K562 (cell line): Measurements from ENCODE around the gene TEX14. TPM values are rescaled to one million over a fixed set of nuclear protein-coding genes. Genes with fewer than 3 reads are reported as not detected.

ENCODE experiments used
- ATAC-seq: fragments of 200-7000 bp; cut with Tn5 transposase; 3 replicates; pipeline ENCODE4 v1.9.1; 2020; ENCODE audit warnings: moderate library complexity
- BruUV-seq: library from RNA; stranded (reverse); fragments of 400-500 nt; replicated peaks from 2 replicates; lab custom pipeline; 2021; lab: Mats Ljungman, UMichigan
- CTCF ChIA-PET: fragments of 300-600 bp; formaldehyde crosslinking; extraction: SDS; loops from one replicate; lab custom pipeline; 2021; ENCODE audit warnings: low intra/inter-chr PET ratio; lab: Yijun Ruan, JAX
- POLR2A ChIA-PET: fragments of 300-600, 350-650 bp; sonication (Branson Sonifier 250); formaldehyde crosslinking; extraction: SDS; loops from one replicate; lab custom pipeline; 2021; ENCODE audit warnings: antibody characterized with exemption, inconsistent platforms; lab: Yijun Ruan, JAX
- DNase-seq, 4 experiments: peaks; one replicate each; pipeline versions ENCODE4 v3.0.0 to v3.0.0-alpha.2; 2011 to 2018; ENCODE audit warnings: low spot score in 3 of 4, mixed read lengths in 3 of 4; ENCODE audit errors: extremely low read depth in 1 of 4
- FAIRE-seq: peaks from 2 replicates; lab custom pipeline; 2011; peaks lifted over from hg19 to GRCh38; lab: Jason Lieb, UNC
- H2AFZ ChIP-seq: 2 replicates; pipeline ENCODE4 v1.6.0; 2011; ENCODE audit warnings: low read depth, low read length, control low read depth, inconsistent platforms
- H3K27ac ChIP-seq: fragments of 200-600 bp; 3 replicates; pipeline ENCODE4 v1.8.0; 2011; ENCODE audit warnings: low read depth, mild to moderate bottlenecking, control low read depth, inconsistent platforms, low read length, moderate library complexity, mixed read lengths; ENCODE audit errors: extremely low read depth
- H3K27me3 ChIP-seq, 2 experiments: fragments of 300-600 bp in 1 of 2; 2 replicates in 1 of 2; 3 replicates in 1 of 2; pipeline versions ENCODE4 v1.6.0 to v1.8.0; 2011; ENCODE audit warnings: inconsistent platforms in 2 of 2, low read length in 2 of 2, mild to moderate bottlenecking in 1 of 2, mixed read lengths in 1 of 2, moderate library complexity in 1 of 2; ENCODE audit not compliant: control insufficient read depth in 2 of 2, insufficient read depth in 2 of 2
- H3K36me3 ChIP-seq: fragments of 300-600 bp; 3 replicates; pipeline ENCODE4 v1.8.0; 2011; ENCODE audit warnings: mild to moderate bottlenecking, low read length, inconsistent platforms; ENCODE audit not compliant: control insufficient read depth, insufficient read depth
- H3K4me1 ChIP-seq, 2 experiments: fragments of 200-600 bp in 1 of 2; replicated peaks in 1 of 2; 2 replicates in 1 of 2; 3 replicates in 1 of 2; pipeline versions ENCODE4 v1.5.1 to v1.8.0; 2011; ENCODE audit warnings: inconsistent platforms in 2 of 2, low read length in 2 of 2, mild to moderate bottlenecking in 1 of 2, mixed read lengths in 1 of 2, moderate library complexity in 1 of 2; ENCODE audit not compliant: control insufficient read depth in 2 of 2, insufficient read depth in 2 of 2
- H3K4me2 ChIP-seq: 2 replicates; pipeline ENCODE4 v1.6.1; 2011; ENCODE audit warnings: low read length, control low read depth, inconsistent platforms, mixed read lengths; ENCODE audit not compliant: insufficient read depth
- H3K4me3 ChIP-seq: fragments of 200-600 bp; sonication (generic), shearing (Covaris generic); 2 replicates; pipeline ENCODE4 v1.5.1; 2016; ENCODE audit warnings: control low read depth, inconsistent platforms
- H3K79me2 ChIP-seq: fragments of 200-600 bp; 3 replicates; pipeline ENCODE4 v1.8.0; 2011; ENCODE audit warnings: low read length, inconsistent platforms; ENCODE audit not compliant: control insufficient read depth, insufficient read depth
- H3K9ac ChIP-seq, 2 experiments: 2 replicates each; pipeline versions ENCODE4 v1.6.0 to v1.6.1; 2011; ENCODE audit warnings: low read depth in 2 of 2, low read length in 2 of 2, control low read depth in 1 of 2, inconsistent platforms in 1 of 2, mild to moderate bottlenecking in 1 of 2, mixed read lengths in 1 of 2; ENCODE audit not compliant: insufficient read depth in 1 of 2
- H3K9me1 ChIP-seq: one replicate; pipeline ENCODE4 v1.6.0; 2011; ENCODE audit warnings: inconsistent platforms, mild to moderate bottlenecking, low read length, moderate library complexity; ENCODE audit not compliant: control insufficient read depth, insufficient read depth
- H3K9me3 ChIP-seq: replicated peaks from 2 replicates; pipeline ENCODE4 v1.5.1; 2011; ENCODE audit warnings: low read depth, low read length, inconsistent platforms; ENCODE audit not compliant: control insufficient read depth, insufficient read depth
- H4K20me1 ChIP-seq: replicated peaks from 2 replicates; pipeline ENCODE4 v1.6.1; 2011; ENCODE audit warnings: low read length, inconsistent platforms, mixed read lengths; ENCODE audit not compliant: control insufficient read depth, insufficient read depth
- PHB ChIP-seq: fragments of 250-450 bp; sonication (Bioruptor Pico); IDR thresholded peaks from 2 replicates; pipeline ENCODE4 v1.5.0; 2021
- SPI1 ChIP-seq: IDR thresholded peaks from 2 replicates; pipeline ENCODE4 v1.6.1; 2011; ENCODE audit warnings: low read depth, low read length, control low read depth, borderline replicate concordance
- TGIF2 ChIP-seq: sonication (generic); formaldehyde crosslinking; IDR thresholded peaks from 2 replicates; pipeline ENCODE4 v1.8.1; 2022; ENCODE audit warnings: mild to moderate bottlenecking, missing genetic modification reagents, moderate library complexity
- ZC3H11A ChIP-seq: IDR thresholded peaks from 2 replicates; pipeline ENCODE4 v1.6.1; 2012; ENCODE audit warnings: low read depth, low read length, improper control_type of control experiment
- ZNF282 ChIP-seq: sonication (generic); formaldehyde crosslinking; IDR thresholded peaks from 2 replicates; pipeline ENCODE4 v1.8.1; 2023; ENCODE audit warnings: missing genetic modification reagents
- WGBS: fragments of 100-300 bp; shearing (Covaris generic); methylation state at CpG from one replicate; pipeline ENCODE4 v1.1.6; 2016; ENCODE audit warnings: low coverage, mixed read lengths; ENCODE audit not compliant: insufficient coverage; ENCODE audit errors: missing lambda C conversion rate; 5-methylcytosine and 5-hydroxymethylcytosine counted together
- in situ Hi-C: fragments of 300-500 bp; cut with MboI; formaldehyde crosslinking; loops from 4 replicates; pipeline ENCODE4 v1.15.0; 2018; ENCODE audit warnings: inconsistent platforms, mixed read lengths
- intact Hi-C: fragments of 100-400 bp; cut with micrococcal nuclease; formaldehyde crosslinking; loops from 2 replicates; pipeline ENCODE4 v1.14.2; 2022
- polyA plus RNA-seq, 8 experiments: library from polyadenylated mRNA; depleted of rRNA in 4 of 8; stranded (reverse) in 5 of 8; unstranded in 3 of 8; fragments of >200 nt; fragmentation: Nextera tagmentation in 2 of 8; fragmentation: Illumina TruSeq in 1 of 8; extraction: Ambion mirVana in 2 of 8; extraction: Trizol in 1 of 8; gene quantifications; 2 replicates each; pipeline versions ENCODE4 v1.2.1 to v1.2.3, GENCODE V29; 2011 to 2014; ENCODE audit warnings: inconsistent platforms in 1 of 8, missing spikeins in 1 of 8
- total RNA-seq, 7 experiments: library from RNA; depleted of rRNA in 6 of 7; stranded (reverse); fragments of >200 nt in 6 of 7; fragmentation: Illumina TruSeq in 2 of 7; extraction: Trizol in 2 of 7; gene quantifications; 2 replicates each; pipeline versions ENCODE4 v1.2.1 to v1.2.3, GENCODE V29; 2011 to 2021; ENCODE audit warnings: low replicate concordance in 1 of 7
- TF ChIP-seq, protein P1 (sequence below), 3 experiments: fragments of 200-800 bp in 1 of 3; fragments of 250-450 bp in 1 of 3; fragments of 450-650 bp in 1 of 3; sonication (Bioruptor Pico) in 1 of 3; sonication (Bioruptor generic) in 1 of 3; formaldehyde crosslinking in 1 of 3; IDR thresholded peaks; 2 replicates each; pipeline versions ENCODE4 v1.6.1 to v1.8.0; 2016 to 2022; ENCODE audit warnings: mild to moderate bottlenecking in 2 of 3, missing genetic modification characterization in 2 of 3, missing compliant biosample characterization in 1 of 3, moderate library complexity in 1 of 3
- TF ChIP-seq, protein P2 (sequence below): fragments of 450-650 bp; IDR thresholded peaks from 2 replicates; pipeline ENCODE4 v1.6.1; 2016

The TEX14 gene
- total and polyA plus RNA-seq, 9 of the 15 experiments (the other 6 are each of a cell fraction or from before 2014, with no cell fraction given): 0.05 to 0.12 (median 0.09) TPM; not detected in 1

DNA sequence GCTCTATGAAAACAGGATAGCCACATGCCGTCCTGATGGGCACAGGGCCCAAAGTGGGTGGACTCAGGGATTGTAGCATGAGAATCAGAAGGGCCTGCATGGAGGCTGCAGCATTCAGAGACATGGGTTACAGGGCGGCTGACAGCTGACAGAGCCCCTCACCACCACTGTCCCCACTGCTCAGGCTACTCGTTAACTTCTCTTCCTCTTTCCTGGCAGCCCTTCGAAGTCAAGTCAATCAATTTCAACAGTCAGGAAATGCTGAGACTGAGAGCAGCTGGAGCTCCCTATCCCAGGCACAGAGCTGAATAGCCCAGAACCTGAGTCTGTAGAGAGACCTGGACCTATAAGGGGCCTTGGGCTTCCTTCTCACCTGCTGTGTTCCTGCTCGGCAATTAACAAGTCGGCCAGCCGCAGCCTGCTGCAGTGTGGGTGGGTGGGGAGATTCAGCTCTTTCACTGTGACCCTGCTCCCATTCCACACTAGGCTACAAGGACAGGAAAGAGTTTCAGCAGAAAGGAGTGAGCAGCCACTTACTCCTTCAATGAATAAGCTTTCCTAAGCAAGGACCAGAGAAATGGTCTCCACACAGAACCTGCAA is 76.9 kb downstream of the TEX14 start:
- no peak overlapping the region for H3K4me2 ChIP-seq
- ATAC-seq (no peak; the same call in 1 of the 3 replicates), DNase-seq (no peak), FAIRE-seq (no peak)
- H3K4me3 ChIP-seq: no peak overlapping the region
- H3K27ac ChIP-seq: no peak overlapping the region
- peak overlapping the region in 1 of 2 experiments; percentile 48; a peak in 1 of 4 replicates for H3K9ac ChIP-seq
- H2AFZ ChIP-seq: no peak overlapping the region
- no TSS peak for BruUV-seq
- no peaks in the 10 kb centered on the region for H4K20me1 ChIP-seq
- no peaks in the 10 kb centered on the region for H3K9me1 ChIP-seq
- ChIA-PET POLR2A (interaction anchor here (0.6 to 19.4 kb wide), 7 partner anchors 10 to 1893 kb away, joined by 3 to 303 read pairs (median 3); no protein-coding TSS in a partner anchor), CTCF (no interaction called here)
- WGBS: 37% methylated on average over 6 of the region's 7 CpGs
- no peaks in the 10 kb centered on the region for H3K9me3 ChIP-seq
- intact Hi-C loops: no loop called here
- peaks cover 5 to 17% of the 10 kb centered on the region in 2 experiments; a peak in 4 of 5 replicates for H3K4me1 ChIP-seq
- TF ChIP-seq TGIF2 (CRISPR knock-in tag) (no peak), ZNF282 (CRISPR knock-in tag) (no peak), PHB (CRISPR knock-in tag) (no peak), ZC3H11A (no peak), SPI1 (peak; percentile 60; the same call in 1 of the 2 replicates)
- TF ChIP-seq, protein P1, sequence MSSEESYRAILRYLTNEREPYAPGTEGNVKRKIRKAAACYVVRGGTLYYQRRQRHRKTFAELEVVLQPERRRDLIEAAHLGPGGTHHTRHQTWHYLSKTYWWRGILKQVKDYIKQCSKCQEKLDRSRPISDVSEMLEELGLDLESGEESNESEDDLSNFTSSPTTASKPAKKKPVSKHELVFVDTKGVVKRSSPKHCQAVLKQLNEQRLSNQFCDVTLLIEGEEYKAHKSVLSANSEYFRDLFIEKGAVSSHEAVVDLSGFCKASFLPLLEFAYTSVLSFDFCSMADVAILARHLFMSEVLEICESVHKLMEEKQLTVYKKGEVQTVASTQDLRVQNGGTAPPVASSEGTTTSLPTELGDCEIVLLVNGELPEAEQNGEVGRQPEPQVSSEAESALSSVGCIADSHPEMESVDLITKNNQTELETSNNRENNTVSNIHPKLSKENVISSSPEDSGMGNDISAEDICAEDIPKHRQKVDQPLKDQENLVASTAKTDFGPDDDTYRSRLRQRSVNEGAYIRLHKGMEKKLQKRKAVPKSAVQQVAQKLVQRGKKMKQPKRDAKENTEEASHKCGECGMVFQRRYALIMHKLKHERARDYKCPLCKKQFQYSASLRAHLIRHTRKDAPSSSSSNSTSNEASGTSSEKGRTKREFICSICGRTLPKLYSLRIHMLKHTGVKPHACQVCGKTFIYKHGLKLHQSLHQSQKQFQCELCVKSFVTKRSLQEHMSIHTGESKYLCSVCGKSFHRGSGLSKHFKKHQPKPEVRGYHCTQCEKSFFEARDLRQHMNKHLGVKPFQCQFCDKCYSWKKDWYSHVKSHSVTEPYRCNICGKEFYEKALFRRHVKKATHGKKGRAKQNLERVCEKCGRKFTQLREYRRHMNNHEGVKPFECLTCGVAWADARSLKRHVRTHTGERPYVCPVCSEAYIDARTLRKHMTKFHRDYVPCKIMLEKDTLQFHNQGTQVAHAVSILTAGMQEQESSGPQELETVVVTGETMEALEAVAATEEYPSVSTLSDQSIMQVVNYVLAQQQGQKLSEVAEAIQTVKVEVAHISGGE (CRISPR knock-in tag; IDR thresholded peaks at IDR 0.05): peak in 1 of 3 experiments; percentile 9; a peak in 1 of 6 replicates
- TF ChIP-seq, protein P2, sequence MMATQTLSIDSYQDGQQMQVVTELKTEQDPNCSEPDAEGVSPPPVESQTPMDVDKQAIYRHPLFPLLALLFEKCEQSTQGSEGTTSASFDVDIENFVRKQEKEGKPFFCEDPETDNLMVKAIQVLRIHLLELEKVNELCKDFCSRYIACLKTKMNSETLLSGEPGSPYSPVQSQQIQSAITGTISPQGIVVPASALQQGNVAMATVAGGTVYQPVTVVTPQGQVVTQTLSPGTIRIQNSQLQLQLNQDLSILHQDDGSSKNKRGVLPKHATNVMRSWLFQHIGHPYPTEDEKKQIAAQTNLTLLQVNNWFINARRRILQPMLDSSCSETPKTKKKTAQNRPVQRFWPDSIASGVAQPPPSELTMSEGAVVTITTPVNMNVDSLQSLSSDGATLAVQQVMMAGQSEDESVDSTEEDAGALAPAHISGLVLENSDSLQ: peak; percentile 41; the same call in 1 of the 2 replicates
- H3K36me3 ChIP-seq: no peaks in the 10 kb centered on the region
- in situ Hi-C loops: no loop called here
- H3K27me3 ChIP-seq: peaks cover 0 to 9% of the 10 kb centered on the region in 2 experiments; a peak in 2 of 5 replicates
- H3K79me2 ChIP-seq: no peaks in the 10 kb centered on the region
